Measurements from ENCODE around the gene SNX33.
"Not testable (repeated sequence)": the region's sequence is repeated elsewhere in the genome, so short reads cannot be mapped to it uniquely, and the experiment has no call there.

The SNX33 gene

DNA sequence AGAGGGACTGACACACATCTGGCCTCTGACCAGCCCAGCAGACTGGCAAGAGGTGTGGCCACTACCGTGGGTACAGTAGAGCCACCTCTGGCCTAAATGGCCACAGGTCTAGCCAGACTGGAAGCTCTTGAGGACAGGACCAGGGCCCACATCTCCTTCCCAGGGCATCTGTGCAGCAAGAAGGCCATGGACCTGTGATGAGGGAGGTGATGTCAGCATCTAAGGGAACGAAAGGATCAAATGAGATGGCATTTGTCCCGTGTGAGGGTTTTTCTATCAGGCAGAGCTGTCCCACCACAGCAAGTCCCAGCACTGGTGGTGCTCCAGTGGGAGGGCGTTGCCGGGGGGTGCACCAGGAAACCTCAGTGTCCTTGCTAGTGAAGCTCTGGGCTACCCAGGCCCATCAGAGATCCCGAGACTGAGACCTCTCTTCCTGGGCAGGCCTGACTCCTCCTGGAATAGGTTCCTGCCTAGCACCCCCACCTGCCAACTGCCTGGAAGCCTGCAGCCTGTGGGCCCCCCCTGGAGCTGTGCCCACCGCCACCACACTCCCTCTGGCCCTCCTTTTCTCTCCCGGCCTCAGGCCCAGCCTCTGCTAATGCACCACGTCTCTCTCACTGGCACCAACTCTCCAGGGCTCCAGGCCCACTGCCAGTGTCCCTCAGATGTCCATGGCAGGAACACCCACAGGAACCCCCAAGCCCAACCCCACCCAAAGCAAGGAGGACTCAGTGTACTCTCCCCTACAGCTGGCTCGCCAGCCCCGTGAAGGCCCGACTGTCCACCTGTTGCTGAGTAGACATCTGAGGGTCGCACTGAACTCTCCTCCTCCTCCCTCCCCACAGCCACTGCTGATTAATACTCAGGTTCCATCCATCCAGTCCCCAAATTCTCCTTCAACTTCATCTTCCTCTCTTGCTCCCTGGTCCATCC lies 53.6 kb downstream of the SNX33 start:
- not testable (repeated sequence) for DNase-seq (ENCODE audit: low spot score)

DNA sequence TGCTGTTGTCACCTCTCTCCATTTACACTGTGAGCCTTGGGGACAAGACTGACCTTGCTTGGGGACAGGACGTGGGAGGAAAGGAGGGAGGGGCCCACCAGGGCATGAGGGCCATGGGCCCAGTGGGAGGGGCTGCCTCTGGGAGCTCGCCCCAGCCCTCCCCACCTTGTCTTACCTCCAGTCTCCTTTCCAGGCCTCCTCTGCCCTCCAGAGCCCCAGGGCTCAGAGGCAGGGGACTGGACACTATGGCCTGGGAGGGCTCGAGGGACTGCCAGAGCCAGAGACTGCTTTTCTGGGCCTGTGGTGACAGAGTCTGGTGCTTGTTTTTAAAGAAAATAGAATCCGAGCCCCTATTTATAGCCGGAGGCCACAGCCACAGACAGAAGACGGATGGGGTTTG lies 54.7 kb downstream of the SNX33 start:
- DNase-seq (ENCODE audit: low spot score), result no peak

DNA sequence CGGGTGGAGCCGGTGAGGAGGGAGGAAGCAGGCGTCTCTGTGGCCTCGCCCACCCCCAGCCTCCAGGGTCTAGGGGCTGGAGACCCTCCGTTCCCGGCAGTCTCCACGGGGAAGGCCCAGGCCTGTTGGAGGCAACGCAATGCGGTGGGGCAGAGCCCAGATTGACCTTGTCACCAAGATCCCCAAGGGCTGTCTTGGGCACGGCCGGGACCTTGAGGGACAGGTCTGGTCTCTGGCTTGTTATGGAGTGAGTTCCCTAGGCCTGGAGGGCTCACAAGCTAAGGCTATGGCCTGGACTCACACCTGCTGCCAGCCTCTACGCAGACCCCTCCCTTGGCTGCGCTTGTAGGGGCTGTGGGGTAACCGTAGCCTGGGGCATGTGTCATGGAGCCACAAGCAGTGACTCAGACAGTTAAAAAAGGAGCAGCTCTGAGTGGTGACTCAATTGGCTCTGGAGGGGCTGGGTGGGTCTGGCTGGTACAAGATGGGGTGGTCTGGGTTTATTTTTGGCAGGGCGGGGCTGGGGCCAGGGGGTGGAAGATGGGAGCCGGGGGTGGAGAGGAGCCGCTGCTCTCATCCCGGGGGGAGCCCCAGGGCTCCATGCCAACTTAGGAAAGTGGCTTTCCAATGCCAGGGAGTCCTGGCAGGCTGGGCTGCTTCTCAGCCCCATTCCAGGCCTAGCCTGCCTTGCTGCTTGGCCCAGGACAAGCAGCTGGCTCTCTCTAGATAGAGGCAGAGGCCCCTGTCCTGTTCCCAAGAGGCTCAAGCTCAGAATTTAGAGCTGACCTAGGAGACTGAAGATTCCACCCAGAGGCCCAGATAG lies 55.9 kb downstream of the SNX33 start:
- DNase-seq (ENCODE audit: low spot score), result not testable (repeated sequence)

DNA sequence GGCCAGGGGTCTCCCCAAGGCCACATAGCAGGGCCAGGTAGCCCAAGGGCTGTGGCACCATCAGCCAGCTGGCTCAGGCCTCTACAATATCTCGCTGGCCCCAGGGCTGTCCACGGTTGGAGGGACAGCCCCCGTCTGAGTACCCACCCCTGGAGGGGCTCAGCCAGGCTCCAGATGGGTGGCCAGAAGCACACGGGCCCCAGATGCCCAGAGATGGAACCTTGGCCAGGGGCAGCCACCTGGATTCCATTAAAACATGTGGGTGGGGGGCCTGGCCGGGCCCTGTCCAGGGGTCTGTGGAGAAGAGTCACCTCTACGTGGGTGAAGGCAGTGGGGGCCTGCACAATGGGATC lies 56.5 kb downstream of the SNX33 start:
- DNase-seq (ENCODE audit: low spot score), result no peak

DNA sequence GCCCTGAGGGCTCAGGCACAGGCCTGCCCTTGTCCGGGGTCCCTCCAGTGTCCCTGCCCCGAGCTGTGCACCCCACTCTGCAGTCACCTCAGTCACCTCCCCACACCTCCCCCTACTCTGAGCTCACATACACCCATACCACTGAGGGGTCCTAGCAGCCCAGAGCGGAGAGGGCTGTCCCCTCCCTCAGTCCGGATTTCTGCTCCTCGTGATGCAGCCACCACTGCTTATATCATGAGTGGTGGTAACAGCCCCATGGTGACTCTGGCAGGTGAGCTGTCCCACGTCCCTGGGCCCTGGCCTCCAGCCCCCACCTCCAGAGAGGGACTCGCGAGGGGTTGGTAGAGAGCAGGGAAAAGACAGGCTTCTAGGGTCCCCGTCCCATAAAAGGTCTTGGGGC lies 56.9 kb downstream of the SNX33 start:
- DNase-seq (ENCODE audit: low spot score), result no peak

DNA sequence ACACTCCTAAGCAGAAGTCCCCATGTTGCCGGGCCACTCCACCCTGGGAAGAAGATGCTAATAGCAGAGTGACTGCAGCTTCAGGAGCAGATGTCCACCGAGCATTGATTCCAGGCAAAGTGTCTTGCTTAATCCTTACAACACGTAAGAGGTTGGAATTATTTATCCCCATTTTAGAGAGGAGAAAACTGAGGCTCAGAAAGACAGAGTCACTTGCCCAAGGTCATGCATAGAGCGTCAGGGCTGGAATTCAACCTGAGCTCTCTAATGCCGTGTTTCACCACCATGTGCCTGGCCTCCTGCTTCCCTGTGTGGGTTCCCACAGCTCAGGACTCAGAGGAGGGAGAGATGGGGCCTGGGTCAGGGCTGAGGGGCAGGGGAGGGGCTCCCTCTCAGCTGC lies 57.7 kb downstream of the SNX33 start:
- not testable (repeated sequence) for DNase-seq (ENCODE audit: low spot score)

DNA sequence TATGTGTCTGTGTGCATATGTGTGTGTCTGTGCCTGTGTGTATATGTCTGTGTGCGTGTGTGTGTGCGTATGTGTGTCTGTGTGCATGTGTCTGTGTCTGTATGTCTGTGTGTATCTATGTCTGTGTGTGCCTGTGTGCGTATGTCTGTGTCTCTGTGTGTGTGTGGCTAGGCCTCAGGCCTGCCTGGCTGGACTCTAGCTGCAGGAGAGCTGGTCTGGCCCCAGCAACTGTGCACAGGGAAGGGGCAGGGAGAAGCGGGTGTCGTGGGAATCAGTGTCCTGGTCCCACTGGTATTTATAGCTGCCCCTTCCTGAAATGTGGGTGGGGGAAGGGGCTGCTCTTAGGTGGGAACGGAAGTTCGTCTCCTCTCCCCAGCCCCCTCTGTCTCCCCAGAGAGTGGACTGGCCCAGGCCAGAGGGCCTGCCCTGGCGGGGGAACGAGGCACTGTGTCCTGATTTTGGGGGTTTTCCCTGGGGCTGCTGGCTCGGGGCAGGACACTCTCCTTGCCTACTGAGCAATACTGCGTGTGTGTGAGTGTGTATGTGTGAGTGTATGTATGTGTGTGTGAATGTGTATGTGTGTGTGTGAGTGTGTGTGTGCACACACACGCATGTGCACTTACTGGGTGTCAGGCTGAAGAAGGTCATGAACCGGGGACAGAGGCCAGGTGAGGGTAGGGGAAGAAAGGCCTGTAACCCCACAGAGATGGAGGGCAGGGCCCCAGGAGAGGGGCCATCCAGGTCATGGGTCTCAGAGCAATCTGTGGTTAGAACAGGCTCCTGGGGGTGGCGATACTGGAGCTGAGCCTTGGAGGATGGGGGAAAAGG lies 58.4 kb downstream of the SNX33 start:
- no peak for DNase-seq (ENCODE audit: low spot score)

DNA sequence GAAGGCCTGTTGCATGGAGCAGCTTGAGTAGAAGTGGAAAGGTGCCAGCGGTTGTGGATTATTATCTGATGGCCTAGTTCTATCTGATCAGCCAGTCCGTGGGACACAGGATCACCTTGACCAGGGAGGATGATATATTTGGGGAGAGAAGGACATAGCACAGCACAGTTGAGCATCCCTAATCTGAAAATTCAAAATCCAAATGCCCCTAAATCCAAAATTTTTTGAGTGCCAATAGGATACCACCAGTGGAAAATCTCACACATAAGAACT lies 58.9 kb downstream of the SNX33 start:
- DNase-seq (ENCODE audit: low spot score), result no peak

DNA sequence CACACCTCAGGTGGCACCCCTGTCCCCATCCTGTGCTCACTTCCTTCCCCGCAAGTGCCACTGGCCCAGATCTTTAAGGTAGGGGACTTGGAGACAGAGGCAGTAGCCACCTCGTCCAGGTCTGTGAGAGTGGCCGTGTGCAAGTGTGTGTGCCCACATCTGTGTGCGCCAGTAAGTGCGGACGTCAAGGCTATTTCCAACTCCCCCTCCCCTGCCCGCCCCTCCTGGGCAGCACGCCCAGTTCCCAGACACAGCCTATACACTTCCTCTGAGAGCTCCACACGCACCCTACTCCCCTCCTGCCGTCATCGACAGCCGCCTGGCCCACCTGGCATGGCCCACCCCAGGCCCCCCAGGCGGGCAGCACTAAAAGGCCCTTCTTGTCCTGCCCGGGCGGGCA lies 61.7 kb downstream of the SNX33 start:
- not testable (repeated sequence) for DNase-seq (ENCODE audit: low spot score)

DNA sequence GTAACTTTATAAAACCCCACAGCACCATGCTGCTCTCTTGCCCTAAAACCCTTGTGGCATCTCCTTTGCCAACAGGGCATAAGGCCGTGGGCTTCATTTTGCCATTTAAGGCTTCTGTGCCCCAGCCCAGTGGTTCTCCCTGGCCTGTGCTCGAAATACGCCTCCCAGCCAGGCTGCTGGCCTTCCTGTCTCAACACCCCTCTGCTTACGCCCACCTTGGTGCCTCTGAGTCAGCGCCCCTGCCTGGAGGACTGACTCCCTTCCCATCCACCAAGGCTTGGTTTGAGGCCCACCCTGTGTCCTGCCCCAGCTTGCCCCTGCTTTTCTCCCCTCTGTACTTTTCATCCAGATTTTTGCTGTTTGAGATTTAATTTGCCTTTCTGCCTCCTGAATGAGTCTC lies 63.2 kb downstream of the SNX33 start:
- not testable (repeated sequence) for DNase-seq (ENCODE audit: low spot score)

DNA sequence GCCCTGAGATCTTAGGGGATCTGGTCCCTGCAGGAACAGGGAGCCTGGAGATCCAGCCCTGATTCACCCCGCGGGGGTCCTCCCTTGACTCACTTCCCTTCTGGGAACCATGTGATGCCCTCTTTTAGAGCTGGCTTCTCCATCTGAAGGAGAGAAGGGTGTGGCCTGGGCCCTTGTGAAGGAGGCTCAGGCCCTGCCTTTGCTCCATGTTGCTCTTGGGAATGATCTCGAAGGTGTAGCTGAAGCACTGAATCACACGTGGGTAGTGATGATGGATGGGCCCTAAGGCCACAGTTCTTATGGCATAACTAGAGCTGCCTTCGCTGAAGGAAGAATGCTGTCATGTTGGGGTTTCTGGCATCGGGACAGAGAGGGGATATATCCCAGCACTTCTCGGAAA lies 63.8 kb downstream of the SNX33 start:
- DNase-seq (ENCODE audit: low spot score), result not testable (repeated sequence)
